Breast epithelium (tissue), 4 donors: Measurements from ENCODE around the gene HOXD12. TPM values are rescaled to one million over a fixed set of nuclear protein-coding genes. Genes with fewer than 3 reads are reported as not detected.
A peak's percentile ranks its signal among the peaks of the same experiment; 100 is the strongest.

ENCODE experiments used
- DNase-seq, 2 donors: peaks; one replicate each; pipeline ENCODE4 v3.0.0-alpha.2; 2019; ENCODE audit warnings: low spot score in 2 of 2
- H3K27ac ChIP-seq, 2 donors: fragments of 200-600 bp; sonication (generic) in 1 of 2; one replicate each; pipeline ENCODE4 v1.5.1; 2016 to 2019; ENCODE audit warnings: mild to moderate bottlenecking in 1 of 2
- H3K27me3 ChIP-seq, 2 donors: fragments of 200-600 bp; sonication (generic) in 1 of 2; one replicate each; pipeline versions ENCODE4 v1.5.1 to v1.6.0; 2017 to 2019; ENCODE audit warnings: control low read depth in 1 of 2, mild to moderate bottlenecking in 1 of 2
- H3K36me3 ChIP-seq: fragments of 200-600 bp; one replicate; pipeline ENCODE4 v1.5.1; 2019
- H3K4me1 ChIP-seq, 2 donors: fragments of 200-600 bp; sonication (generic); one replicate each; pipeline ENCODE4 v1.5.1; 2016 to 2019; ENCODE audit warnings: control low read depth in 1 of 2
- H3K4me3 ChIP-seq, 3 donors: fragments of 200-600 bp; sonication (generic); 1 replicate in 2 of 3; 2 replicates in 1 of 3; pipeline ENCODE4 v1.5.1; 2016 to 2019; ENCODE audit warnings: mild to moderate bottlenecking in 3 of 3, moderate library complexity in 2 of 3
- H3K9me3 ChIP-seq, 2 donors: fragments of 200-600 bp; sonication (generic) in 1 of 2; one replicate each; pipeline ENCODE4 v1.5.1; 2016 to 2019; ENCODE audit warnings: control low read depth in 1 of 2
- POLR2A ChIP-seq: fragments of 450-650 bp; IDR thresholded peaks from one replicate; pipeline ENCODE4 v1.6.1; 2016; ENCODE audit warnings: antibody characterized with exemption, mild to moderate bottlenecking, moderate library complexity
- POLR2AphosphoS5 ChIP-seq, 3 donors: sonication (generic); formaldehyde crosslinking; IDR thresholded peaks; one replicate each; pipeline ENCODE4 v1.6.1; 2017; ENCODE audit warnings: antibody characterized with exemption in 3 of 3
- intact Hi-C: fragments of 100-400 bp; cut with DNase I; formaldehyde crosslinking; loops from one replicate; pipeline ENCODE4 v1.15.1; 2023; ENCODE audit warnings: low total_unique reads
- total RNA-seq, 3 donors: library from RNA; depleted of rRNA; stranded (reverse); fragments of >200 nt; gene quantifications; one replicate each; pipeline ENCODE4 v1.1.0, GENCODE V29; 2016
- TF ChIP-seq, protein P1 (sequence below), 3 donors: fragments of 450-650 bp; IDR thresholded peaks; one replicate each; pipeline ENCODE4 v1.5.1; 2016 to 2017; ENCODE audit warnings: antibody characterized with exemption in 3 of 3, mild to moderate bottlenecking in 3 of 3, moderate library complexity in 3 of 3

HOXD12 gene
- total RNA-seq, 3 donors from 2014 or later, result not detected

DNA sequence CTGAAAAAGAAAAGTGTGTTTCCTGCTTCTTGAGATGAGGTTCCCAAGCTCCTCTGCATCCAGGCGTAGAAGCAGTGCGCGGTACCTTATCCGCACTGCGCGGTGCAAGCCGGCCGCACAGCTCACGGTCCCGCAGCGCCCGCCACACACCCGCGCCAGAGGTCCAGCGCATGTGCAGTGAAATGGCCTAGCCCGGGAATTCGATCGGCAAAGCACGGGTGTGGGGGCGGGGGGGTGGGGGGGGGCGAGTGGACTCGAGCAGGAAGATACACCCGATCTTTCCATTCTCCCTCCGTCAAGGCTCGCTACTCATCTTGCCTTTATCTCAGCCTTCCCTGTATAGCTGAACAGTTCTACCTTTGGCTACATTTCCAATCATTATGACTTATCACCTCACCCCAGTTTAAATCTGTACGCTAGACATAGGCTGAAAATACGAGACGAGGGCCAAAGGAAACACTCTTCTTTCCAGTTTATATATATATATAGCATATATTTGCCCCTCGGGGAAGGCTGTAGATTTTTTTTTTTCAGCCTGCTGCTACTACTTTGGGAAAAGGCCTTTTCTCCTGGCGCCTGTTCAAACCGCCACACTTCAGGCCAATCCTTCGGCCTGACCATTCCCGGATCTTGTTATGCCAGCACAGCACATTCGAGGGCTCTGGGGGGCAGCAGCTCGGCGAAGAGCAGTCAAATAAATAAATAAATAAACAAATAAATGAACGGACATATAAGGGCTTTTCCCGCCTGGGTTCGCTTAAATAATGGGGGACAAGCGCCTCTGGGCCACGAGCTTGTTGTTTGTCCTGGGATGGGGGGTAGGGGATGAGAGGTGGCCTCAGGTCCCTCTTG is 40.3 kb downstream of the HOXD12 start:
- peak overlapping the region; percentile 52 to 82 (median 71) for H3K4me3 ChIP-seq
- no peaks in the 10 kb centered on the region for H3K36me3 ChIP-seq
- no peaks in the 10 kb centered on the region for H3K9me3 ChIP-seq
- H3K4me1 ChIP-seq, result peaks cover 0 to 8% of the 10 kb centered on the region in 2 donors
- intact Hi-C loops, result loop anchor here (5.0 to 10.0 kb wide), 2 partner anchors 497 to 1005 kb away; no protein-coding TSS in a partner anchor
- no peak for DNase-seq
- peaks cover 0 to 77% of the 10 kb centered on the region in 2 donors for H3K27me3 ChIP-seq
- peak in 1 of 3 donors; percentile 9 for TF ChIP-seq POLR2AphosphoS5 (IDR thresholded peaks at IDR 0.05)
- TF ChIP-seq, protein P1, sequence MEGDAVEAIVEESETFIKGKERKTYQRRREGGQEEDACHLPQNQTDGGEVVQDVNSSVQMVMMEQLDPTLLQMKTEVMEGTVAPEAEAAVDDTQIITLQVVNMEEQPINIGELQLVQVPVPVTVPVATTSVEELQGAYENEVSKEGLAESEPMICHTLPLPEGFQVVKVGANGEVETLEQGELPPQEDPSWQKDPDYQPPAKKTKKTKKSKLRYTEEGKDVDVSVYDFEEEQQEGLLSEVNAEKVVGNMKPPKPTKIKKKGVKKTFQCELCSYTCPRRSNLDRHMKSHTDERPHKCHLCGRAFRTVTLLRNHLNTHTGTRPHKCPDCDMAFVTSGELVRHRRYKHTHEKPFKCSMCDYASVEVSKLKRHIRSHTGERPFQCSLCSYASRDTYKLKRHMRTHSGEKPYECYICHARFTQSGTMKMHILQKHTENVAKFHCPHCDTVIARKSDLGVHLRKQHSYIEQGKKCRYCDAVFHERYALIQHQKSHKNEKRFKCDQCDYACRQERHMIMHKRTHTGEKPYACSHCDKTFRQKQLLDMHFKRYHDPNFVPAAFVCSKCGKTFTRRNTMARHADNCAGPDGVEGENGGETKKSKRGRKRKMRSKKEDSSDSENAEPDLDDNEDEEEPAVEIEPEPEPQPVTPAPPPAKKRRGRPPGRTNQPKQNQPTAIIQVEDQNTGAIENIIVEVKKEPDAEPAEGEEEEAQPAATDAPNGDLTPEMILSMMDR (IDR thresholded peaks at IDR 0.05), result no peak
- peak overlapping the region; percentile 62 to 97 for H3K27ac ChIP-seq

DNA sequence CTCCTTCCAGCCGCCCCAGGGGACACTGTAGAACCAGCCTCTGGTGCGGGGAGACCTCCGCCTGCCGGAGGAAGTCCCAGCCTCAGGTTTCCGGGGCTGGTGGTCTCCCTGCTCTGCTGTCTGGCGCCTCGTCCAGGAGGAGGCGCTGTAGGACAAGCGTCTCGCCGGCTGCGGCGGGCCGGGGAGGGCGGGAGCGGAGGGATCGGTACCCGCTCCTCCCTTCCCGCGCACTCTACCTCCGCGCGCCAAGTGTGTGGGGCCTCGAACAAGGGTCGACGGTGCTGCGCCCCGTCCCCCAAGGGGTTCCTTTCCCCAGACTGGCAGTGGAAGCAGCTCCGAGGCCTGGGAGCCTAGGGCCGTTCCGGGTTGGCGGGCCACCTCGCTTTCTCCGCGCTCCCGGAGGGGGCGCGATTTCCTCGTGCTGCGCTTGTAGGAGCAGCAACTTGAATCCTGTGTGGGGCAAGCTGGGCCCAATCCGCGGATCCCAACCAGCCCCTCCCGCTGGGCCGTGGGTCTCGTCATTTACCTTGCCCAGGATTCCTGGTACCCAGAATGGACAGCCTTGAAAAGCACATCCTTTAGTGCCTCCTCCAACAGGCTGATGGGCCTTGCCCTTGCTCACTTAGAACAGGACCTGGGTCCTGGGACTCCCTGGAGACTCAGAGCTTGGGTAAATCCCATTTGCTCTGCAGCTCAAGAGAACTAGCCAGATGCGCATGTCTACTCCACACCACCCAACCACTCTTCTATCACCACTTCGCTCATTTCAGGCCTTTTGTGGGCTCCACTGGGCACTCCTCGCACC is 41.1 kb downstream of the HOXD12 start:
- no peak for DNase-seq
- H3K36me3 ChIP-seq, result no peaks in the 10 kb centered on the region
- peak overlapping the region; percentile 62 to 97 for H3K27ac ChIP-seq
- H3K27me3 ChIP-seq, result peaks cover 0 to 82% of the 10 kb centered on the region in 2 donors
- no peaks in the 10 kb centered on the region for H3K9me3 ChIP-seq
- peak overlapping the region; percentile 52 to 82 (median 71) for H3K4me3 ChIP-seq
- TF ChIP-seq POLR2A, result no peak
- TF ChIP-seq, protein P1 (IDR thresholded peaks at IDR 0.05), result peak; percentile 42 to 97 (median 82)
- TF ChIP-seq POLR2AphosphoS5 (IDR thresholded peaks at IDR 0.05), result peak in 2 of 3 donors; percentile 46 to 68
- intact Hi-C loops, result no loop called here
- H3K4me1 ChIP-seq, result peaks cover 0 to 8% of the 10 kb centered on the region in 2 donors

DNA sequence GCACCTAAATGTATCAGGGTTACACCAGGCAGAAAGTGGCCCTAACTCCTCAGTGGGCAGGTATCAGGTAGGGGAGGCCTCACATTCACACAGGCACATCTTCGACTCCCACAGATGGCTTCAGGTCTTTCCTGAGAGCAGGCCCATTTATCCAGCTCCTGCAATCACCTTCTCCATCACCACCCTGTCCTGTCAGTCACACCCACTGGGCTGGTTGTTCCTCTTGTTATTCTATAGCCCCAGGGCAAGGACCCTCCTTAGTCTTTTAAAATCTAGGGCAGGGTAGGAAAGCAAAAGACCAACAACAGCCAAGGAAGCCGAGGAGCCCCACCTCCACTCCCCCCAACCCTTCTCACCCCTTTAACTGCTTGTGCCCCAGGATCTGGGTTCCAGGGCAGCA is 42.7 kb downstream of the HOXD12 start:
- H3K27ac ChIP-seq, result no peak overlapping the region
- H3K27me3 ChIP-seq, result peaks cover 0 to 82% of the 10 kb centered on the region in 2 donors
- H3K4me3 ChIP-seq, result no peak overlapping the region
- no peaks in the 10 kb centered on the region for H3K9me3 ChIP-seq
- TF ChIP-seq, protein P1 (IDR thresholded peaks at IDR 0.05), result no peak
- TF ChIP-seq POLR2AphosphoS5 (IDR thresholded peaks at IDR 0.05), result no peak
- TF ChIP-seq POLR2A, result no peak
- no peak for DNase-seq
- H3K4me1 ChIP-seq, result peaks cover 0 to 8% of the 10 kb centered on the region in 2 donors
- H3K36me3 ChIP-seq, result no peaks in the 10 kb centered on the region
- intact Hi-C loops, result no loop called here

DNA sequence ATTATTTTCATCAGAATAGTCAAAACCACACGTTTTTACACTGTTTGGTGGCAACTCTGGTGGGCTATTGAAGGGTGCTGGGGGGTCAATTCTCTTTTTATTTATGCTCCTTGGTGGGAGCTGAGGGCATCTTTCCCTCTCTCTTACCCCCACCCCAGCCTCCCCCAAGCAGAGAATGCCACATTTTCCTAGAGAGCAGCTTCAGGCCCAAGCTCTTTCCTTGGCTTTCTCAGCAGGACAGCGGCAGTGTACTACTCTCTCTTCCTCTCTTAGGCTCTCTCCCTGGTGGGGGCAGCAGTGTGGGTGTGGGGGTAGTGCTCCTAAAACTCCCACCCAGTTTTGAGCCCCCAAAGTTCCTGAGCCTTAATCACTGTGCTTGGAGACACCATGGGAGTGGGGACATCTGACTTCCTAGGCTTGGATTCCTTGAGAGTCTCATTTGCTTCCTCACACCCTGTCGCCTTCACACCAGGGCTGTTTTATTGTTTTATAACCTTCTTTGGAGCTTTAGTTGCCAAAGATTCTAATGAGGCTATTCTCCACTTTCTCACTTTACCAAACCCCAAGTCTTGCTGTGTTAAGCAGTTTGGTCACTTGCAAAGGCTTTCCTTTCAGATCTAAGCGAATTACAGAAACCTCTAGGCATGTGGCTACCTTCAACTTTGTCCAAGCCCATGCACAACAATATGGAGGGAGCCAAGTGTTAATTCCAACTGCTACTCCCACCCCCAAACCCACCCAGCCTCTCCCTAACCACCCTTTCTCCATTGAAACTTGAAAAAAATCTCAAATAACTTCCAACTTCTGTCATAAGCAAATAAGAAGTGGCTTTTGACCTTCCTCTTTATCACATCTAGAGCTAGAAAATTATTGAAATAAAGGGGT is 45.7 kb downstream of the HOXD12 start:
- peaks cover 0 to 81% of the 10 kb centered on the region in 2 donors for H3K27me3 ChIP-seq
- H3K4me1 ChIP-seq, result peaks cover 0 to 3% of the 10 kb centered on the region in 2 donors
- H3K27ac ChIP-seq, result no peak overlapping the region
- H3K9me3 ChIP-seq, result no peaks in the 10 kb centered on the region
- intact Hi-C loops, result no loop called here
- no peak for DNase-seq
- TF ChIP-seq POLR2AphosphoS5 (IDR thresholded peaks at IDR 0.05) (no peak), POLR2A (no peak)
- TF ChIP-seq, protein P1 (IDR thresholded peaks at IDR 0.05), result no peak
- H3K36me3 ChIP-seq, result no peaks in the 10 kb centered on the region
- no peak overlapping the region for H3K4me3 ChIP-seq
